Measurements from ENCODE around the gene PKHD1. TPM values are rescaled to one million over a fixed set of nuclear protein-coding genes. Genes with fewer than 3 reads are reported as not detected.
"Not testable (repeated sequence)": the region's sequence is repeated elsewhere in the genome, so short reads cannot be mapped to it uniquely, and the experiment has no call there.

The PKHD1 gene
- total and polyA plus RNA-seq, 2 donors: 0.02 to 0.05 TPM

DNA sequence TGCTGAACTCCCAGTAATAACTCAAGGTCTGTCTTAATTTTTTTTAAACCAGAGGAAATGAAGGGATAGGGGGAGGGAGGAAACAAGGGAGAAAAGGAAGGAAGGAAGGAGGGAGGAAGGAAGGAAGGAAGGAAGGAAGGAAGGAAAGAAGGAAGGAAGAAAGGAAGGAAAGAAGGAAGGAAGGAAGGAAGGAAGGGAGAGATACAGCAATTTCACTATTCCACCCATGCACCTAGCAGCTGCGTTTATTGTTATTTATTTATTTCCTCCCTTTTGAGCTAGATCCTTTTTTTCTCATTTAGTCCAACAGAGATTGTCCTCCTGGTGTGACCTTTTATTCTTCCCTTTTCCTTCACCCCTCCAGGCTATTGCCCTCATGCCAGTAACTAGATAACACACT is 97.6 kb downstream of the PKHD1 start:
- 97% methylated on average over 1 of the region's 1 CpG for WGBS
- H3K27me3 ChIP-seq (ENCODE audit: control insufficient read depth in 2 of 2, insufficient read depth in 1 of 2, low read length in 1 of 2): no peaks in the 10 kb centered on the region
- H3K27ac ChIP-seq (ENCODE audit: low read depth in 1 of 2, low read length in 1 of 2): no peak overlapping the region

DNA sequence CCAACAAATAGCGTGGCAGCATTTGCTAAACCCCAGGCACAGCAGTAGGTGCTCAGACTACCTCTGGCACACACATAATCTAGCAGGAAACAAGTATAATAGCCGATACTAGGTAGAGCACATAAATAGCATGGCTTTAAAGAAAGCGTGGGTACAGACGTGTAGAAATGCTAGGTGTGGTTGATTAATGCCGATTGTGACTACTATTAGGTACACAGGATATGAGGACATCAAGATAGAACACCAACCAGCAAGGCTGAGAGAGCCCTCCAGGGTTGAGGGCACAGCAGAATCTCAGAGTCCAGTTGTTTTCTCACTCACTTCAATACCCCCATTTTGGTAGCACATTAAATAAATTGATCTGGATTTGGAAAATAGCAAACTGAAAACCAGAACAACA is 100.5 kb downstream of the PKHD1 start:
- WGBS: 93% methylated on average over 5 of the region's 5 CpGs
- Histone ChIP-seq H3K27me3 (ENCODE audit: control insufficient read depth in 2 of 2, insufficient read depth in 1 of 2, low read length in 1 of 2) (no peaks in the 10 kb centered on the region), H3K4me3 (ENCODE audit: low read length in 2 of 2) (no peak overlapping the region), H3K4me1 (ENCODE audit: control insufficient read depth in 2 of 2, insufficient read depth in 2 of 2, low read length in 2 of 2) (no peaks in the 10 kb centered on the region), H3K27ac (ENCODE audit: low read depth in 1 of 2, low read length in 1 of 2) (no peak overlapping the region), H3K9me3 (ENCODE audit: control insufficient read depth in 2 of 2, insufficient read depth in 1 of 2, low read length in 1 of 2) (no peaks in the 10 kb centered on the region), H3K36me3 (ENCODE audit: control insufficient read depth in 2 of 2, insufficient read depth in 2 of 2, low read length in 1 of 2) (no peaks in the 10 kb centered on the region)
- no peak for DNase-seq (ENCODE audit: low read depth in 6 of 9, low spot score in 9 of 9)

More for the DNA sequence above, 97.6 kb downstream of the PKHD1 start:
- no peaks in the 10 kb centered on the region for H3K9me3 ChIP-seq (ENCODE audit: control insufficient read depth in 2 of 2, insufficient read depth in 1 of 2, low read length in 1 of 2)
- H3K4me1 ChIP-seq (ENCODE audit: control insufficient read depth in 2 of 2, insufficient read depth in 2 of 2, low read length in 2 of 2): no peaks in the 10 kb centered on the region
- H3K36me3 ChIP-seq (ENCODE audit: control insufficient read depth in 2 of 2, insufficient read depth in 2 of 2, low read length in 1 of 2): no peaks in the 10 kb centered on the region
- DNase-seq (ENCODE audit: low read depth in 6 of 9, low spot score in 9 of 9): no peak
- H3K4me3 ChIP-seq (ENCODE audit: low read length in 2 of 2): no peak overlapping the region

DNA sequence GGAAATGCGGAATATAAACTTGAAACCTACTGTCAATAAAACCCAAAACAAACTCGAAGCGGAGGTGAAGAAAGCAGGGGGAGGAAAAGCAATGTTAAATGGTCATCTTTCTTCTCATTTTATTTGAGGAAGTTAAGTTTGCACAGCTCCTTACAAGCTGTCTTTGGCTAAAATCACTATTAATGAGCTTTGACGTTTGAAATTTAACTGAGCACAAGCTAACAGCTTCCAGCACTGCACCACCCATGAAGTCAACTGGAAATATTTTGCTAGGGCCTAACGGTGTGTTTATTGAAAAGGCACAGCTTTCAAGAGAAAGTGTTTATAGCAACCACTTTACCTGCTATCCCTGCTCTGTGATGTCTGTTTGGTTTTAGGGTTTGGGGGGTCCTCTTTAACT is 103.8 kb downstream of the PKHD1 start:
- no peak for DNase-seq (ENCODE audit: low read depth in 6 of 9, low spot score in 9 of 9)
- Histone ChIP-seq H3K36me3 (ENCODE audit: control insufficient read depth in 2 of 2, insufficient read depth in 2 of 2, low read length in 1 of 2) (no peaks in the 10 kb centered on the region), H3K27ac (ENCODE audit: low read depth in 1 of 2, low read length in 1 of 2) (no peak overlapping the region), H3K4me1 (ENCODE audit: control insufficient read depth in 2 of 2, insufficient read depth in 2 of 2, low read length in 2 of 2) (no peaks in the 10 kb centered on the region), H3K9me3 (ENCODE audit: control insufficient read depth in 2 of 2, insufficient read depth in 1 of 2, low read length in 1 of 2) (no peaks in the 10 kb centered on the region), H3K27me3 (ENCODE audit: control insufficient read depth in 2 of 2, insufficient read depth in 1 of 2, low read length in 1 of 2) (no peaks in the 10 kb centered on the region), H3K4me3 (ENCODE audit: low read length in 2 of 2) (no peak overlapping the region)
- 44% methylated on average over 5 of the region's 5 CpGs for WGBS

DNA sequence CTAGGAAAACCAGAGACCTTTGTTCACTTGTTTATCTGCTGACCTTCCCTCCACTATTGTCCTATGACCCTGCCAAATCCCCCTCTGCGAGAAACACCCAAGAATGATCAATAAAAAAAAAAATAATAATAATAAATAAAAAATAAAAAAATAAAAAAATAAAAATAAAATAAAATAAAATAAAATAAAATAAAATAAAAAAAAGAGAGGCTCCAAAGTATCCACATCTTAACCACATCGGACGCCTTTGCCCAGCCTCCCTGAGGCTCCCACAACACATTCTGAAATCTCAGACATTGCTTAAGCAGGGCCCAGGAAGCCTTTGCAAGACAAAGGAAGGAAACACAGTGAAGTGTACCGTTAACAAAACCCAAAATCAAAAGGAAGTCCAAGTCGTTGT is 104.7 kb downstream of the PKHD1 start:
- H3K27ac ChIP-seq (ENCODE audit: low read depth in 1 of 2, low read length in 1 of 2); H3K4me3 ChIP-seq (ENCODE audit: low read length in 2 of 2); H3K4me1 ChIP-seq (ENCODE audit: control insufficient read depth in 2 of 2, insufficient read depth in 2 of 2, low read length in 2 of 2); DNase-seq (ENCODE audit: low read depth in 6 of 9, low spot score in 9 of 9); H3K9me3 ChIP-seq (ENCODE audit: control insufficient read depth in 2 of 2, insufficient read depth in 1 of 2, low read length in 1 of 2); H3K27me3 ChIP-seq (ENCODE audit: control insufficient read depth in 2 of 2, insufficient read depth in 1 of 2, low read length in 1 of 2); H3K36me3 ChIP-seq (ENCODE audit: control insufficient read depth in 2 of 2, insufficient read depth in 2 of 2, low read length in 1 of 2): not testable (repeated sequence)
- 77% methylated on average over 5 of the region's 5 CpGs for WGBS

DNA sequence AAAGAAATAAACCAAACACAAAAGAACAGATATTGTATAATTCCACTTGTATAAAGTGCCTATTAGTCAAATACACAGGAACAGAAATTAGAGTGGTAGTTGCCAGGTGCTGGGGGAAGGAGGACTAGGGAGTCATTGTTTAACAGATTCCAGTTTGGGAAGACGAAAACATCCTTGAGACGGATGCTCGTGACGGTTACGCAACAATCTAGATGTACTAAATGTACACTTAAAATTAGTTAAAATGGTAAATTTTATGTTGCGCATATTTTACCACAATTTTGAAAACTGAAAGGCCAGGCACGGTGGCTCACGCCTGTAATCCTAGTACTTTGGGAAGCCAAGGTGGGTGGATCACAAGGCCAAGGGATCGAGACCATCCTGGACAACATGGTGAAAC is 111.0 kb downstream of the PKHD1 start:
- WGBS: 96% methylated on average over 9 of the region's 9 CpGs

DNA sequence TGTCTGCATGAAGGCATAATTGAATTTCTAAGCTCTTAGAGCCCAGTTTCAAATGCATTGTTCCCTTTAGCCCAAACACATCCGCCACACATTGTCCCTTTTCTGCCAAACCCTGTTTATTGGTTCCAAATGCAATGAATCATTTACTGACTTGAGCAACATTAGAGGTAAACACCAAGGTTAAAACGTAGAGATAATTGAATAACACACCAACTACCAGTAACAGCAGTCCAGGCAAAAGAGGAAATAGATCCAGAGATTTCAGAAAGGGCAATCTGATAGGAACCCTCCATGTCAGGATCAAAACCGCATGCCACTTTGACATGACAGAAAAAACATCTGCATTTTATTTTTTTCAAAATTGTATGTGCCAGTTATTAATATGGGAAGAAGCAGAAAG is 114.8 kb downstream of the PKHD1 start:
- no peaks in the 10 kb centered on the region for H3K27me3 ChIP-seq (ENCODE audit: control insufficient read depth in 2 of 2, insufficient read depth in 1 of 2, low read length in 1 of 2)
- no peak for DNase-seq (ENCODE audit: low read depth in 6 of 9, low spot score in 9 of 9)
- H3K4me1 ChIP-seq (ENCODE audit: control insufficient read depth in 2 of 2, insufficient read depth in 2 of 2, low read length in 2 of 2): no peaks in the 10 kb centered on the region
- no peaks in the 10 kb centered on the region for H3K36me3 ChIP-seq (ENCODE audit: control insufficient read depth in 2 of 2, insufficient read depth in 2 of 2, low read length in 1 of 2)
- 73% methylated on average over 3 of the region's 3 CpGs for WGBS
- no peak overlapping the region for H3K4me3 ChIP-seq (ENCODE audit: low read length in 2 of 2)
- H3K9me3 ChIP-seq (ENCODE audit: control insufficient read depth in 2 of 2, insufficient read depth in 1 of 2, low read length in 1 of 2): no peaks in the 10 kb centered on the region
- H3K27ac ChIP-seq (ENCODE audit: low read depth in 1 of 2, low read length in 1 of 2): no peak overlapping the region

More for the DNA sequence above, 111.0 kb downstream of the PKHD1 start:
- H3K27me3 ChIP-seq (ENCODE audit: control insufficient read depth in 2 of 2, insufficient read depth in 1 of 2, low read length in 1 of 2): no peaks in the 10 kb centered on the region
- no peaks in the 10 kb centered on the region for H3K4me1 ChIP-seq (ENCODE audit: control insufficient read depth in 2 of 2, insufficient read depth in 2 of 2, low read length in 2 of 2)
- no peaks in the 10 kb centered on the region for H3K9me3 ChIP-seq (ENCODE audit: control insufficient read depth in 2 of 2, insufficient read depth in 1 of 2, low read length in 1 of 2)
- H3K4me3 ChIP-seq (ENCODE audit: low read length in 2 of 2): no peak overlapping the region
- no peaks in the 10 kb centered on the region for H3K36me3 ChIP-seq (ENCODE audit: control insufficient read depth in 2 of 2, insufficient read depth in 2 of 2, low read length in 1 of 2)
- H3K27ac ChIP-seq (ENCODE audit: low read depth in 1 of 2, low read length in 1 of 2): no peak overlapping the region
- DNase-seq (ENCODE audit: low read depth in 6 of 9, low spot score in 9 of 9): no peak

DNA sequence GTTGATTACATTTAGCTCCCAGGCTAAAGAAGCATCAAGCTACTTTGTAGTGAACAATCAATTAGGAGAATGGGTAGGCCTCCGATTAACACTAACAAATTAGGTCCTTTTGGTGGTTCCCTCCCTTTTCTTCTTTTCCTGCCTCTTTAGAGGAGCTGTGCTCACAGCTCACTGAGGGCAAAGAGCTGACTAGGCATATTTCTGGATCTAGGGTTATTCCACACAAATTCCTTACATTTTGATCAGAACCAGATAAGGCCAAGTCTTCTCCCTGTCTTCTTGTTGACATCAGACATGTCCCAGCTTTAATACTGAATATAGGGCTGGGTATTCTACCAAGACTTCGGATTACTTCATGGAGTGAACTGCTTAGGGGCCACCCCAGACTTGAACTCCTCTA is 119.1 kb downstream of the PKHD1 start:
- no peak for DNase-seq (ENCODE audit: low read depth in 6 of 9, low spot score in 9 of 9)
- Histone ChIP-seq H3K36me3 (ENCODE audit: control insufficient read depth in 2 of 2, insufficient read depth in 2 of 2, low read length in 1 of 2) (no peaks in the 10 kb centered on the region), H3K27me3 (ENCODE audit: control insufficient read depth in 2 of 2, insufficient read depth in 1 of 2, low read length in 1 of 2) (no peaks in the 10 kb centered on the region), H3K9me3 (ENCODE audit: control insufficient read depth in 2 of 2, insufficient read depth in 1 of 2, low read length in 1 of 2) (no peaks in the 10 kb centered on the region), H3K27ac (ENCODE audit: low read depth in 1 of 2, low read length in 1 of 2) (no peak overlapping the region), H3K4me3 (ENCODE audit: low read length in 2 of 2) (no peak overlapping the region), H3K4me1 (ENCODE audit: control insufficient read depth in 2 of 2, insufficient read depth in 2 of 2, low read length in 2 of 2) (no peaks in the 10 kb centered on the region)
- WGBS: 93% methylated on average over 2 of the region's 2 CpGs

DNA sequence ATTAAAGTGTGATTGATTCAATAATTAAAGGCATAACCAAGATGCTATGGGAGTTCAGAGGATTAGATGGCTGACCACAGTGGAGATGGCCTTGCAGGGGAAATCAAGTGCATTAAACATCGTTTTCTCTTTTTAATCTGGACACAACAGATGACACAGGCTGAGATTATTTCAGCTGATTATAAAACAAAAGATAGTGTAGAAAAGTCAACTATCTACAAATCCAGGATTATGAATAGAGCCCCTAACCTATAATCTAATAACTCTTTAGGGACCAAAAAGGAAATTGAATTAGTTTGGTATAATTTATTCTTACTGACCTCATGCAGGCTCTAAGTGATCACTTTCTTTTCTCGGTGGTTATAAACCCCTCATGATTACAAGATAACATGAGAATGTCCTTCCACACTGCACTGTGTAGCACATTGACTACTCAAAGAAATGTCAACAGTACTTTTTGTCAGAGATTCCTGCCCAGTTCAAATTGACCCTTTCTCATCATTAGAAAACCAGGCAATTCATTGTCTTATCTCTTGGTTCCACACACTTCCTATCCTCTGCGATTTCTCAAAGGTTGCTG is 122.1 kb downstream of the PKHD1 start:
- H3K4me3 ChIP-seq (ENCODE audit: low read length in 2 of 2): no peak overlapping the region
- H3K36me3 ChIP-seq (ENCODE audit: control insufficient read depth in 2 of 2, insufficient read depth in 2 of 2, low read length in 1 of 2): no peaks in the 10 kb centered on the region
- no peak overlapping the region for H3K27ac ChIP-seq (ENCODE audit: low read depth in 1 of 2, low read length in 1 of 2)
- H3K4me1 ChIP-seq (ENCODE audit: control insufficient read depth in 2 of 2, insufficient read depth in 2 of 2, low read length in 2 of 2): no peaks in the 10 kb centered on the region
- H3K9me3 ChIP-seq (ENCODE audit: control insufficient read depth in 2 of 2, insufficient read depth in 1 of 2, low read length in 1 of 2): no peaks in the 10 kb centered on the region
- no peaks in the 10 kb centered on the region for H3K27me3 ChIP-seq (ENCODE audit: control insufficient read depth in 2 of 2, insufficient read depth in 1 of 2, low read length in 1 of 2)
- WGBS: 57% methylated on average over 3 of the region's 3 CpGs
- DNase-seq (ENCODE audit: low read depth in 6 of 9, low spot score in 9 of 9): no peak

DNA sequence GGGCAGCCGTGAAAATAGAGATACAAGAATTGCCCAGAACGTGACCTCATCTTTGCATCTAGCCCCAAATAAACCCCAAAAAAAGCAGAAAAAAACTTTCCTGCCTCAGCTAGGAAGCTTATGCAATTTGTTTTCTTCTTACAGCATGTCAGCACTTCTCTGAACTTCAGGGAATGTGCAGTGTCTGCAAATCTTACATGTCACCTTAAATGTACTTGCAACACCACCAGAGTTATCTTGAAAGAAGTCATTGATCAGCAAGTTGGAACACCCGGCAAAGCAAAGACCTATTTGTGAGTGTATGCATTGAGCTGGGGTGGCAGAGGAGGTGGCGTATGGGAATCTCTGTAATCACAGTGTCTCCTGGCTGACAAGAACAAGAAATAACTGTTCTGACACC is 123.4 kb downstream of the PKHD1 start:
- H3K27ac ChIP-seq (ENCODE audit: low read depth in 1 of 2, low read length in 1 of 2): no peak overlapping the region
- no peaks in the 10 kb centered on the region for H3K9me3 ChIP-seq (ENCODE audit: control insufficient read depth in 2 of 2, insufficient read depth in 1 of 2, low read length in 1 of 2)
- H3K27me3 ChIP-seq (ENCODE audit: control insufficient read depth in 2 of 2, insufficient read depth in 1 of 2, low read length in 1 of 2): no peaks in the 10 kb centered on the region
- H3K4me1 ChIP-seq (ENCODE audit: control insufficient read depth in 2 of 2, insufficient read depth in 2 of 2, low read length in 2 of 2): no peaks in the 10 kb centered on the region
- no peaks in the 10 kb centered on the region for H3K36me3 ChIP-seq (ENCODE audit: control insufficient read depth in 2 of 2, insufficient read depth in 2 of 2, low read length in 1 of 2)
- H3K4me3 ChIP-seq (ENCODE audit: low read length in 2 of 2): no peak overlapping the region
- WGBS: 94% methylated on average over 4 of the region's 4 CpGs
- DNase-seq (ENCODE audit: low read depth in 6 of 9, low spot score in 9 of 9): no peak

DNA sequence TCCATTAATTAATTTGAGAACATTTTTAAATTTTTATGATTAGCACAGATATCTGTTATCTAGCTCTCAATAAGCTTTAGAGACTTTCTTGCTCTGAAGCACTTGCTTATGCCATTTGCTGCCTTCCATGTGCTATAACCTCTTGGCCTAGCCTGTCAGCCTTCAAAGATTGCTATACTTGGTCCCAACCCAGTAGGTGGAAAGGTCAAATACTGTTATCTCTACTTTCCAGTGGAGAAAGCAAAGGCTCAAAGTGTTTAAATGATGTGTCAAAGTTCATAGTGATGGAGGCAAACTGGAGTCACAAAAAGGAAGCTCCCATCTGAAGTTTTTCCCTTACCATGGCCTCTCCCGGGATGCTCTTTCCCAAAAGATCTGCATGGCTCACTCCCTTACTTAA is 125.1 kb downstream of the PKHD1 start:
- 98% methylated on average over 1 of the region's 1 CpG for WGBS
- no peaks in the 10 kb centered on the region for H3K4me1 ChIP-seq (ENCODE audit: control insufficient read depth in 2 of 2, insufficient read depth in 2 of 2, low read length in 2 of 2)
- no peak for DNase-seq (ENCODE audit: low read depth in 6 of 9, low spot score in 9 of 9)
- no peaks in the 10 kb centered on the region for H3K9me3 ChIP-seq (ENCODE audit: control insufficient read depth in 2 of 2, insufficient read depth in 1 of 2, low read length in 1 of 2)
- no peaks in the 10 kb centered on the region for H3K36me3 ChIP-seq (ENCODE audit: control insufficient read depth in 2 of 2, insufficient read depth in 2 of 2, low read length in 1 of 2)
- H3K27ac ChIP-seq (ENCODE audit: low read depth in 1 of 2, low read length in 1 of 2): no peak overlapping the region
- no peaks in the 10 kb centered on the region for H3K27me3 ChIP-seq (ENCODE audit: control insufficient read depth in 2 of 2, insufficient read depth in 1 of 2, low read length in 1 of 2)
- H3K4me3 ChIP-seq (ENCODE audit: low read length in 2 of 2): no peak overlapping the region
